Activated B cell treated with CpG ODN at 0.5 μM for 24 hours (primary cell): ENCODE results near the gene PCDHGA9. TPM values are rescaled to one million over a fixed set of nuclear protein-coding genes. Genes with fewer than 3 reads are reported as not detected.
"Not testable (repeated sequence)": the region's sequence is repeated elsewhere in the genome, so short reads cannot be mapped to it uniquely, and the experiment has no call there.

ENCODE experiments used
- ATAC-seq: fragments of 200-7000 bp; cut with Tn5 transposase; one replicate; pipeline ENCODE4 v1.10.0; 2021; ENCODE audit warnings: low read depth, mild to moderate bottlenecking, moderate library complexity
- CTCF ChIA-PET: fragments of 350-600 bp; sonication (Branson Sonifier 250); formaldehyde crosslinking; loops from one replicate; lab custom pipeline; 2021; ENCODE audit warnings: antibody characterized with exemption; lab: Charles Lee
- POLR2A ChIA-PET: fragments of 350-600 bp; sonication (Branson Sonifier 250); formaldehyde crosslinking; loops from one replicate; lab custom pipeline; 2021; ENCODE audit warnings: antibody characterized with exemption; lab: Charles Lee
- DNase-seq: peaks from one replicate; pipeline ENCODE4 v3.0.0; 2022
- H3K27ac Mint-ChIP-seq: one replicate; pipeline ENCODE4 v1.8.0; 2020; ENCODE audit warnings: mixed read lengths
- H3K27me3 Mint-ChIP-seq: one replicate; pipeline ENCODE4 v1.8.0; 2021; ENCODE audit warnings: mixed read lengths
- H3K36me3 Mint-ChIP-seq: one replicate; pipeline ENCODE4 v1.8.0; 2021; ENCODE audit warnings: low read depth, mixed read lengths
- H3K4me1 Mint-ChIP-seq: one replicate; pipeline ENCODE4 v1.8.0; 2021; ENCODE audit warnings: mixed read lengths
- H3K4me3 Mint-ChIP-seq: one replicate; pipeline ENCODE4 v1.8.0; 2020; ENCODE audit warnings: mild to moderate bottlenecking, mixed read lengths
- H3K9me3 Mint-ChIP-seq: one replicate; pipeline ENCODE4 v1.8.0; 2020; ENCODE audit warnings: mixed read lengths
- CTCF ChIP-seq: fragments of 200-600 bp; IDR thresholded peaks from one replicate; pipeline ENCODE4 v1.8.0; 2022; ENCODE audit warnings: antibody characterized with exemption, mild to moderate bottlenecking
- intact Hi-C: fragments of 100-400 bp; cut with micrococcal nuclease; formaldehyde crosslinking; loops from one replicate; pipeline ENCODE4 v1.15.1; 2024
- total RNA-seq: library from RNA; stranded (reverse); gene quantifications from 2 replicates; pipeline ENCODE4 v1.2.3, GENCODE V29; 2022

PCDHGA9 gene
- total RNA-seq, 1 donor from 2014 or later = 1.3 TPM

- ChIA-PET CTCF (interaction anchor here (0.7 to 1.4 kb wide), 2 partner anchors 11 to 85 kb away, joined by 3 read pairs; partner anchors contain the start of gene PCDHGB7), POLR2A (no interaction called here)
- H3K4me1 Mint-ChIP-seq = peaks cover 16% of the 10 kb centered on the region
- H3K27ac Mint-ChIP-seq = no peak overlapping the region
- DNase-seq = no peak
- peaks cover 20% of the 10 kb centered on the region for H3K9me3 Mint-ChIP-seq
- peaks cover 5% of the 10 kb centered on the region for H3K36me3 Mint-ChIP-seq
- H3K27me3 Mint-ChIP-seq = peaks cover 51% of the 10 kb centered on the region
- ATAC-seq = no peak
- intact Hi-C loops = no loop called here
- no peak overlapping the region for H3K4me3 Mint-ChIP-seq
- no peak for TF ChIP-seq CTCF
Measured at GRCh38 chr5:141427783-141428426, 25.3 kb downstream of the PCDHGA9 start.

GRCh38 chr5:141430332-141431113 is 27.9 kb downstream of the PCDHGA9 start, which contains the start of gene PCDHGA12:
Gene PCDHGA12 (plus strand): TSS chr5:141430507. CDS start chr5:141430760, 253 bp downstream.
- peaks cover 7% of the 10 kb centered on the region for H3K36me3 Mint-ChIP-seq
- H3K9me3 Mint-ChIP-seq = peaks cover 19% of the 10 kb centered on the region
- DNase-seq = no peak
- peaks cover 46% of the 10 kb centered on the region for H3K27me3 Mint-ChIP-seq
- H3K4me3 Mint-ChIP-seq = peak within 1 kb of the TSS; percentile 80
- H3K4me1 Mint-ChIP-seq = peaks cover 16% of the 10 kb centered on the region
- ChIA-PET POLR2A (interaction anchor here (1.0 to 1.9 kb wide), 4 partner anchors 81 to 134 kb away, joined by 3 to 8 read pairs (median 5); partner anchors contain the start of gene TAF7), CTCF (interaction anchor here (0.6 to 3.3 kb wide), 25 partner anchors 10 to 210 kb away, joined by 3 to 58 read pairs (median 4); partner anchors contain the start of genes PCDHB14, PCDHGA10, PCDHGA11 and PCDHGC3)
- no peak for TF ChIP-seq CTCF
- peak within 1 kb of the TSS; percentile 76 for H3K27ac Mint-ChIP-seq
- peak; percentile 86 for ATAC-seq
- intact Hi-C loops = loop anchor here (1.0 to 2.0 kb wide), 4 partner anchors 46 to 128 kb away; no protein-coding TSS in a partner anchor

- Mint-ChIP-seq H3K36me3 (peaks cover 7% of the 10 kb centered on the region), H3K27me3 (peaks cover 41% of the 10 kb centered on the region), H3K9me3 (peaks cover 19% of the 10 kb centered on the region), H3K27ac (peak overlapping the region; percentile 53), H3K4me3 (peak overlapping the region; percentile 80), H3K4me1 (peaks cover 16% of the 10 kb centered on the region)
- ATAC-seq = peak; percentile 38
- ChIA-PET POLR2A (interaction anchor here (1.0 to 1.9 kb wide), 3 partner anchors 111 to 133 kb away, joined by 3 to 8 read pairs (median 7); partner anchors contain the start of gene TAF7), CTCF (interaction anchor here (1.5 to 3.3 kb wide), 12 partner anchors 11 to 208 kb away, joined by 3 to 58 read pairs (median 10); partner anchors contain the start of genes PCDHB14, PCDHGA10, PCDHGA11 and TAF7)
- no peak for TF ChIP-seq CTCF
- intact Hi-C loops = loop anchor here (2.0 kb wide), 2 partner anchors 46 to 82 kb away; no protein-coding TSS in a partner anchor
- DNase-seq = no peak
Measured at GRCh38 chr5:141431286-141431685, 28.7 kb downstream of the PCDHGA9 start.

GRCh38 chr5:141432308-141432707 is 29.7 kb downstream of the PCDHGA9 start:
- H3K36me3 Mint-ChIP-seq, ATAC-seq, H3K27ac Mint-ChIP-seq, POLR2A ChIA-PET, intact Hi-C loops, DNase-seq: not testable (repeated sequence)
- H3K4me1 Mint-ChIP-seq = peaks cover 16% of the 10 kb centered on the region
- H3K27me3 Mint-ChIP-seq = peaks cover 34% of the 10 kb centered on the region
- peaks cover 19% of the 10 kb centered on the region for H3K9me3 Mint-ChIP-seq
- peak overlapping the region; percentile 80 for H3K4me3 Mint-ChIP-seq
- CTCF ChIA-PET = interaction anchor here (2.4 to 2.8 kb wide), 3 partner anchors 19 to 132 kb away, joined by 11 to 58 read pairs (median 27); partner anchors contain the start of gene PCDHGA10

GRCh38 chr5:141432726-141433125 is 30.1 kb downstream of the PCDHGA9 start:
- DNase-seq, H3K4me3 Mint-ChIP-seq, intact Hi-C loops, ATAC-seq, H3K27ac Mint-ChIP-seq, POLR2A ChIA-PET, H3K36me3 Mint-ChIP-seq, CTCF ChIA-PET: not testable (repeated sequence)
- Mint-ChIP-seq H3K9me3 (peaks cover 19% of the 10 kb centered on the region), H3K4me1 (peaks cover 16% of the 10 kb centered on the region), H3K27me3 (peaks cover 30% of the 10 kb centered on the region)
